LNCaP clone FGC (cell line): ENCODE data around the gene TBC1D3B.
"Not testable (repeated sequence)": the region's sequence is repeated elsewhere in the genome, so short reads cannot be mapped to it uniquely, and the experiment has no call there.

ENCODE experiments used
- DNase-seq: peaks from one replicate; pipeline ENCODE4 v3.0.0-alpha.2; 2011; ENCODE audit warnings: low read depth
- H3K4me3 ChIP-seq: 2 replicates; pipeline ENCODE4 v1.5.1; 2011; ENCODE audit warnings: mild to moderate bottlenecking, low read depth, low read length, control low read depth
- TF ChIP-seq, protein P1 (sequence below): IDR thresholded peaks from 2 replicates; pipeline ENCODE4 v1.5.1; 2012; ENCODE audit warnings: mild to moderate bottlenecking; ENCODE audit not compliant: control insufficient read depth, insufficient read depth; ENCODE audit errors: extremely low read depth

The TBC1D3B gene

DNA sequence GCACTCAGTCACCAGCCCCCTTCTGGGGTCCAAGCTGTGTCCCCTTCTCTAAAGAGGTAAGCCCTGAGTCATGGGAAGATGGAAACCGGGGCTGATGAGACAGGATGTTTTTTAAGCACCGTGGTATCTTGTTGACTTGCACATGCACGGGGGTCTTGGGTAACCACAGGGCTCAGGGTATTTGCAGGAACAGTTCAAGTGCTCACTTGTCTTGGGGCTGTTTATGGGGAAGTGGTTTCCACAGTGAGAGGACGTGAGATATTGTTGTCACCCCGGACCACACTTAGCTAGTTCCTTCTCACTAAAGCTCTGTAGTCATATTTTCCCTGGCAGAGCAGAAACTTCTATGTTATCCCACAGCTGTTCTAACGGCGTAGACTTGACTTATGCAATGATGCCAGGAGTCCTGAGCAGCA is 12.5 kb upstream of the TBC1D3B start:
- no peak overlapping the region for H3K4me3 ChIP-seq
- DNase-seq: no peak
- TF ChIP-seq, protein P1, sequence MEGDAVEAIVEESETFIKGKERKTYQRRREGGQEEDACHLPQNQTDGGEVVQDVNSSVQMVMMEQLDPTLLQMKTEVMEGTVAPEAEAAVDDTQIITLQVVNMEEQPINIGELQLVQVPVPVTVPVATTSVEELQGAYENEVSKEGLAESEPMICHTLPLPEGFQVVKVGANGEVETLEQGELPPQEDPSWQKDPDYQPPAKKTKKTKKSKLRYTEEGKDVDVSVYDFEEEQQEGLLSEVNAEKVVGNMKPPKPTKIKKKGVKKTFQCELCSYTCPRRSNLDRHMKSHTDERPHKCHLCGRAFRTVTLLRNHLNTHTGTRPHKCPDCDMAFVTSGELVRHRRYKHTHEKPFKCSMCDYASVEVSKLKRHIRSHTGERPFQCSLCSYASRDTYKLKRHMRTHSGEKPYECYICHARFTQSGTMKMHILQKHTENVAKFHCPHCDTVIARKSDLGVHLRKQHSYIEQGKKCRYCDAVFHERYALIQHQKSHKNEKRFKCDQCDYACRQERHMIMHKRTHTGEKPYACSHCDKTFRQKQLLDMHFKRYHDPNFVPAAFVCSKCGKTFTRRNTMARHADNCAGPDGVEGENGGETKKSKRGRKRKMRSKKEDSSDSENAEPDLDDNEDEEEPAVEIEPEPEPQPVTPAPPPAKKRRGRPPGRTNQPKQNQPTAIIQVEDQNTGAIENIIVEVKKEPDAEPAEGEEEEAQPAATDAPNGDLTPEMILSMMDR: no peak

DNA sequence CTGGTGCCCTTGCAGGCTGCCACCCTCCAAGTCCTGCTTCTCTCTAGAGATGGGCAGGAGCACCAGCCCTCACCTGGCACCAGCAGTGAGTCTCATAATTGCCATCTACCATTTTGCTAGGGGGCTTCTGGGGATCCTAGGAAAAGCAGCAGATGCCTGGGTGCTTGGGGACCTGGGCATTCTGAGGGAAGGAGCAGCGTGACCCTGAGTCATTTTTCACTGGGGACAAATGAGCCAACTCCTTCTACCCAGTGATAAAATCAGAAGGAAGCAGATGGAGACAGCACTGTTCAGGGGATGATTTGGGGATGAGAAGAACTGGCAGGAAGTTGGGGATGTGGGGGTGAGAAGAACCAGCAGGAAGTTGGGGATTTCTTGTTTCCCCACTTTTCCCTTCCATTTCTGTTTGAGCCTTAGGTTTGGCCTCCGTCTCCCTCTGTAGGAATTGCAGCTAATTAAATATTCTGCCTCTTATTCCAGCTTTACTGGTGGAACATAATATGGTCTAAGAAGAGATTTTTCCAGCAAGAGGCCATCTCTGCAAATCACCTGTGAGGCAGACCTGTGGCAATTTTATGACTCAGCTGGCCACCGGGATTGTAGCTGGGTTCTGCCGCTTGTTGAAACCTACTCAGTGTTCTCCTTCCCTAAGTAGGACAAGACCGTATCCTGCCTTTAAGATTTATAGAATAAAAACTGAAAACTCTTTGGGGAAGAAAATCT is 11.7 kb upstream of the TBC1D3B start:
- not testable (repeated sequence) for H3K4me3 ChIP-seq, DNase-seq

DNA sequence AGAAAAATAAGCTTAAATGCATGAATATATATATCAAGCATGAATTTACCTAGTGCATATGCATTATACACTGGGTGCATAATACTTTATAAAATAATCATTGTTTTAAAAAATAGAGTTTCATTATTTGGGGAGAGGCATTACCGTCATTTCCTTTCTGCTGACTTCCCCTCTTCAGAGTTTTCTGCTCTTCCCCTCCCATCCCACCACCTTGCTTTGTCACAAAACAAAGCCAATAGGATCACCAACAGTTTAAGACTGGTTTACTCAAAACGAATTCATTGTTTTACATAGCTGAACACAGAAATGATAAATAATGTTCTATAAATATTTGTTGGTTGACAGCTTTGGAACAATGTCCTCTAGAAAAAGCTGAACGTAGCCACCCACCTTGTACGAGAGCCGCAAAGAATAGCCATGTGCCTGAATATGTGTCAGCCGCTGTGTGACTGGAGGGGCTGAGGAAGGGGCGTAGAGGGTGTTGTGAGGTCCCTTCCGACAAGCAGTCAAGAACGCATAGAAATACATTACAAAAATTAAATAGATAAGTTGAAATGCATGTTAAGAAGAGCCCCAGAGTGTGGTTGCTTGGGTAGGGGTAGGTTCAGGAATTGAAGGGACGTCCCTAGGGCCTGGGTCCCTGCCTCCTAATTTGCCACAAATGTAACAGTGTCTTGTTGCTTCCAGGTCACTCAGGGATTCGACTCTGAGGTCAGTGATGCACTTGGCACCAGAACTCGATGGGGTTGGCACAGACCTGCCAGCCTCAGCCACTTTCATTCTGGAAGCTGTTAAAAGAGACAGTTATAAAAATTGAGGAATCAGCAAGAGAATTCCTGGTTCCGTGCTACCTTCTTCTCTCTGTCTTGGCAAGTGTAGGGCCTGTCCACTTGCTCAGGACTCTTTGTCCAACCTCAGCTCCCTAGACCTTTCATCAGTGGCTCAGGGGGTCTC is 10.7 kb upstream of the TBC1D3B start:
- not testable (repeated sequence) for H3K4me3 ChIP-seq, DNase-seq

DNA sequence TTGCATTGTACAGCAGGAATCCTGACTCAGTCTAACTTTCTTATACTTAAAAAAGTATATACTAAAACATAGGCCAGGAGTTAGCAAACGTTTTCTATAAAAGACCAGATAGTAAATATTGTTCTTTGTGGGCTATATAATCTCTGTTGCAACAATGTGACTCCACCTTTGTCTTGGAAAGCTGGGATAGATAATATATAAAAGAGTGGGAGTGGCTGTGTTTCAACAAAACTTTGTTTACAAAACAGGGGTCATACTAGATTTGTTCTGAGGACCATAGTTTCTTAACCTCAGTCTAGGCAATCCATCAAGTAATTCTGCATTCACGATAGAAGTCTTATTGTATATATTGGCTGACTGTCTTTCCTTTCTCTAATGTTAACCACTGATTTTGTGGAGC is 9.0 kb upstream of the TBC1D3B start:
- DNase-seq: no peak
- no peak overlapping the region for H3K4me3 ChIP-seq
- TF ChIP-seq, protein P1: no peak

DNA sequence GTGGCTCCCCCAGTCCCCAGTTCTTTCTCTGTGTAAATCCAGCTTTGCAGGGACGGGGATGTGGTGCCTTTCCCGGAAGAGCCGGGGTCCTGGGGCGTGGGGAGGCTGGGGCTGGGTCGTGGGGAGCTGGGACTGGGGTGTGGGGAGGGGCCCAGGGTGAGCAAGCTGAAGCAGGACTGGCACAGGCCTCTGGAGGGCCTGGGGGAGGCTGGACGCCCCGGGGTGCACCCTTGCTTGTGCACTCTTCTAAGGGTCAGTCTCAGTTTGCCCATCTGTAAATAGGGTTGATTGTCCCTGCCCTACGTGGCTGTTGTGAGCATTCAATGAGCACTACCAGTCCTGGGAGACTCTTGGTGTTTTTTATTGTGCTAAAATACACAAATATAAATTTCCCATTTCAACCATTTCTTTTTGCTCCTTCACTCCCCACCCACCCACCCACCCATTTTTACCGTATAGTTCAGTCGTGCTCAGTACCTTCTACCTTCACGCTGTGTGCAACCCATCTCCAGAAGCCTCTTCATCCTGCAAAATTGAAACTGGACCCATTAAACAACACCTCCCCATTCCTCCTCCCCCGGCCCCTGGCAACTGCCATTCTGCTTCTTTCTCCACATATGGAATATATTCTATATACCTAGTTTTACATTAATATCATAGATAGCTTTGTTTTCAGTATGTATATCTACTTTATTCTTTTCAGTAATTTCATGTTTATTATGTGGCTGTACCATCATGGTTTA is 7.8 kb upstream of the TBC1D3B start:
- no peak for DNase-seq
- no peak overlapping the region for H3K4me3 ChIP-seq
- TF ChIP-seq, protein P1: no peak

DNA sequence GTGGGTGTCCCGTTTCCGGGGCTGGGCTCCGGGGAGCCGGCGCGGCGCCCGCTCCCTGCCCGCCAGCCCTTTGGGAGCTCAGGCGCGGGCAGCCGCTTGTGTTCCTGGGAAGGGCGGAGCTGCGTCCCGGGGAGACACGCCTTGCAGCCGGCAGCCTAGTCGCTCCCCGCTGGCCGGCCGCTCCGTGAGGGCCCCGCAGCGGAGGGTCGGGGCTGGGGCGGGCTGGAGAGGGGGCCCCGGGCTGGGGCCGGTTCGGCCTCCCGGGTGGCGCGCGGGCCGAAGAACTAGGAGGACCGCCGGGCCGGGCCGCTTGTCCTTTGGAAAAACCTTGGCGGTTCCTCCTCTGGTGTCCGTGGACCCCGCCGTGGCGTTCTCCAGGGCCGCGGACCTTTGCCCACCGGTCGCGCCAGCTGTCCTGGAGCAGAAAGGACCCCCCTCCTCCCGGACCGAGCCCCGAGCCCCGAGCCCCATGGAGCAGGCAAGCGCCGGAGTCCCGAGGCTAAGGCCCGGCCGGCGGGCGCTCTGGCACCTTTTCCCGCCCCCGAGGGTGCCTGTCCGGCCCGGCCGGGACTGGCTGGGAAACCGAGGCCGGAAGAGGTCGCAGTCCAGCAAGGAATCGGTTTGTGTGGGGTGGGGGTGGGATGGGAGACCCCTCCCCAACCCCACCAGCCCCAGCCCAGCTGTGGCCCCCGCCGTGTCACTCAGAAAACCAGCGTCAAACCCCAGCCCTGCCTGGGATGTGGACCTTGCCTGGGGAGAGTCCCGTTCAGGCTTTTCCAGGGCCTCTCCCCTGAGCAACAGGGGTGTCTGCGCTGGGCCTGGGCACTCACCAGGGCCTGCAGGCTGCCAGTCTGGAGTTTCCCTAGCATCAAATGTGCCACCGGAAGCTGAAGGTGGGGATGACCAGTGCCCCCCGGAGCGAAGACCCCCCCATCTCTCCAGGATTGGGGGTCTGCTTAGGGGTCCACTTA is 6.8 kb upstream of the TBC1D3B start:
- DNase-seq: no peak

More for the DNA sequence above, 6.8 kb upstream of the TBC1D3B start:
- TF ChIP-seq, protein P1: no peak
- peak overlapping the region; percentile 44 for H3K4me3 ChIP-seq
